ENCODE measurements around the gene LRBA. TPM values are rescaled to one million over a fixed set of nuclear protein-coding genes. Genes with fewer than 3 reads are reported as not detected.

LRBA gene
- total and polyA plus RNA-seq, 8 donors = 7.3 to 156 (median 73.9) TPM

DNA sequence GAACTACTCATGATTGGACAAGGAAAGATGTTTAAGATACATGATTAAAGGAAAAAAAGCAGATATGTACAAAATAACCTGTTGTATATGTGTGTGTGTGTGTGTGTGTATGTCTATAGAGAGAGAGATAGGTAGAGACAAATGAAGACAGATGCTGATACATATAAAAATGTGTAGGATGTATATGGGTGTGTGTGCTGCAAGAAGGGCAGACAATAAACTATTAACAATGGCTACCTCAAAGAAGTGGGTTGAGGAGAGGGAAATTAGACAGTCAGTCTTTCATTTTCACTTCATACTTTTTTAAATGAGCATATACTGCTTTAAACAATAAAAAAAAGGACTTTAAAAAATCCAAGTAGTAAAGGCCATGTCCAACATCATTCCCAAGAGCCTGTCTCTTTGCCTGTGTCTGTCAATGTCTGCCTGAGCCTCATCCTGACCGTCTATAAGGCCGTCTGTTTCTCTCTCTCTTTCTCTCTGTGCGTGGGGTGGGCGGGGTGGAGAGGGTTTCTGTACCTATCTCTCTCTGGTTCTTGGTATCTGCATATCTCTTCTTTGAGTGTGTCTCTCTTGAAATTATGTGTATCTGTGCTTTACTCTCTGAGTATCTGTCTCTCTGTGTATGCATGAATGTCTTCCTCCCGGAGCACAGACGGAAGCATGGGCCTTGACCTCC is 62.8 kb downstream of the LRBA start:
- 86 to 98% (median 89%) methylated on average over 6 of the region's 6 CpGs for WGBS, 5 donors
- H3K4me3 ChIP-seq = no peak overlapping the region

GRCh38 chr4:150950657-150951288 is 64.3 kb downstream of the LRBA start:
- Histone ChIP-seq H3K9me3 (no peaks in the 10 kb centered on the region), H3K27ac (no peak overlapping the region), H3K36me3 (no peaks in the 10 kb centered on the region), H3K4me3 (no peak overlapping the region), H3K27me3 (no peaks in the 10 kb centered on the region), H3K4me1 (peaks cover 6 to 12% (median 7%) of the 10 kb centered on the region in 4 donors)
- intact Hi-C loops (cut with DNase I; ENCODE audit: low total_unique reads) = no loop called here
- WGBS, 5 donors = 94 to 97% (median 95%) methylated on average over 2 of the region's 2 CpGs
- TF ChIP-seq EP300 (IDR thresholded peaks at IDR 0.05) (no peak), POLR2AphosphoS5 (IDR thresholded peaks at IDR 0.05) (no peak), POLR2A (IDR thresholded peaks at IDR 0.05) (no peak), CTCF (IDR thresholded peaks at IDR 0.05) (no peak)
- DNase-seq = no peak

More for the DNA sequence above, 62.8 kb downstream of the LRBA start:
- H3K4me1 ChIP-seq = peaks cover 6 to 10% (median 7%) of the 10 kb centered on the region in 4 donors
- no peak overlapping the region for H3K27ac ChIP-seq
- H3K36me3 ChIP-seq = no peaks in the 10 kb centered on the region
- DNase-seq = no peak
- intact Hi-C loops (cut with DNase I; ENCODE audit: low total_unique reads) = no loop called here
- H3K27me3 ChIP-seq = no peaks in the 10 kb centered on the region
- H3K9me3 ChIP-seq = peaks cover 0 to under 1% (median 0%) of the 10 kb centered on the region in 4 donors
- TF ChIP-seq POLR2A (IDR thresholded peaks at IDR 0.05) (no peak), CTCF (IDR thresholded peaks at IDR 0.05) (no peak), POLR2AphosphoS5 (IDR thresholded peaks at IDR 0.05) (no peak), EP300 (IDR thresholded peaks at IDR 0.05) (no peak)

- DNase-seq = no peak
- H3K27ac ChIP-seq = no peak overlapping the region
- TF ChIP-seq POLR2A (IDR thresholded peaks at IDR 0.05) (no peak), EP300 (IDR thresholded peaks at IDR 0.05) (no peak), POLR2AphosphoS5 (IDR thresholded peaks at IDR 0.05) (no peak), CTCF (IDR thresholded peaks at IDR 0.05) (no peak)
- H3K4me3 ChIP-seq = no peak overlapping the region
- intact Hi-C loops (cut with DNase I; ENCODE audit: low total_unique reads) = no loop called here
- H3K27me3 ChIP-seq = no peaks in the 10 kb centered on the region
- H3K36me3 ChIP-seq = no peaks in the 10 kb centered on the region
- no peaks in the 10 kb centered on the region for H3K9me3 ChIP-seq
- H3K4me1 ChIP-seq = peaks cover 6 to 20% (median 7%) of the 10 kb centered on the region in 4 donors
These were observed 65.1 kb downstream of the LRBA start for GRCh38 chr4:150949943-150950342.

DNA sequence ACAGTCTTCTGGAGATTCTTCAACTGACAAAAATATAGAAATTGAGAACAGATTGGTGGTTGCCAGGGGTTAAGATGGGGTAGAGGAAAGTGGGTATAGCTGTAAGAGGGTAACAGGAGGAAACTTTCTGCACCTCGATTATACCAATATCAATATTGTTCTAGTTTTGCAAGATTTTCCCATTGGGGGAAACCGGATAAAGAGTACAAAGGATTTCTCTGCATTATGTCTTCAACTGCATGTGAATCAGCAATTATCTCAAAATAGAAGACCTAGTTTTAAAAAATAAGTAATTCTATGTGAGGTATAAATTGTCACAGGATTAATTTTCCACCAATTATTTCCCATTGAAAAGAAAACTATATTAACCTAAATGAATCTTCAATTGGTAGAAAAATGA is 65.7 kb downstream of the LRBA start:
- WGBS, 5 donors = 96 to 97% (median 96%) methylated on average over 2 of the region's 2 CpGs
- no peak for DNase-seq
- Histone ChIP-seq H3K9me3 (no peaks in the 10 kb centered on the region), H3K4me3 (no peak overlapping the region), H3K36me3 (no peaks in the 10 kb centered on the region), H3K4me1 (peaks cover 6 to 25% (median 7%) of the 10 kb centered on the region in 4 donors), H3K27ac (no peak overlapping the region), H3K27me3 (no peaks in the 10 kb centered on the region)
- intact Hi-C loops (cut with DNase I; ENCODE audit: low total_unique reads) = no loop called here
- TF ChIP-seq POLR2A (IDR thresholded peaks at IDR 0.05) (no peak), POLR2AphosphoS5 (IDR thresholded peaks at IDR 0.05) (no peak), CTCF (IDR thresholded peaks at IDR 0.05) (no peak), EP300 (IDR thresholded peaks at IDR 0.05) (no peak)

Data from stomach (tissue), 9 donors.